ENCODE results near the gene TRPM8.

The TRPM8 gene

DNA sequence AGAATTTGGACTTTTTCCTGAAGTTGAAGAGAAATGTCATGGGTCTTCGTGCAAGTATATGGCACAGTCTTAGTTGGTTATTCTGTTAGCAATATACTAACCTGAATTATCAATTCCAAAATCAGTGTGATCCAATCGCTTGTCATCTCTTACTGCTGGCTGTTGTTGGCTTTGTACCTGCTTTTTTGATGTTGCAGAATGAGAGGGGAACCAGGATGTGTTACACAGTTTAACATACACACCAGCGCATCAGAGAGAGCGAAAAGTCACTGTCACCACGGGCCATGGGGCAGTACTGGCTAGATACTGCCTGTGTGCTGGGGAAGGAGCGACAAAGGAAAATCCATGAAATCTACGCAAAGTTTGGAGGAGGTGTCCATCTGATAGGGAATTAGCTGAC is 74.0 kb downstream of the TRPM8 start:
- H3K27me3 ChIP-seq (ENCODE audit: insufficient read depth, low read length) = no peaks in the 10 kb centered on the region
- H3K27ac ChIP-seq (ENCODE audit: low read depth, low read length, poor library complexity, severe bottlenecking) = no peak overlapping the region
- no peak overlapping the region for H3K4me2 ChIP-seq (ENCODE audit: low read length)
- no peaks in the 10 kb centered on the region for H3K79me2 ChIP-seq (ENCODE audit: insufficient read depth, low read length)
- H3K4me3 ChIP-seq (ENCODE audit: low read depth, low read length, poor library complexity, severe bottlenecking) = no peak overlapping the region
- no peaks in the 10 kb centered on the region for H3K4me1 ChIP-seq (ENCODE audit: insufficient read depth, low read length, severe bottlenecking)
- no peak for TF ChIP-seq CTCF (IDR thresholded peaks at IDR 0.05; ENCODE audit: low read length)
- TF ChIP-seq EZH2 (IDR thresholded peaks at IDR 0.05; ENCODE audit: borderline replicate concordance, low read length) = no peak
- no peaks in the 10 kb centered on the region for H3K36me3 ChIP-seq (ENCODE audit: insufficient read depth, low read length)
- no peaks in the 10 kb centered on the region for H3K9me3 ChIP-seq (ENCODE audit: low read length)
- H3K9me2 ChIP-seq (ENCODE audit: low read depth, low read length) = no peaks in the 10 kb centered on the region
- H3K9ac ChIP-seq (ENCODE audit: low read length) = no peak overlapping the region
- no peaks in the 10 kb centered on the region for H4K20me1 ChIP-seq (ENCODE audit: insufficient read depth, low read length)
- no peaks in the 10 kb centered on the region for H3F3A ChIP-seq (ENCODE audit: insufficient read depth, low read length)
- H2AFZ ChIP-seq (ENCODE audit: low read length) = no peak overlapping the region

- H2AFZ ChIP-seq (ENCODE audit: low read length) = no peak overlapping the region
- H3K9me3 ChIP-seq (ENCODE audit: low read length) = no peaks in the 10 kb centered on the region
- H3K27me3 ChIP-seq (ENCODE audit: insufficient read depth, low read length) = no peaks in the 10 kb centered on the region
- H3K4me1 ChIP-seq (ENCODE audit: insufficient read depth, low read length, severe bottlenecking) = no peaks in the 10 kb centered on the region
- H3F3A ChIP-seq (ENCODE audit: insufficient read depth, low read length) = no peaks in the 10 kb centered on the region
- TF ChIP-seq CTCF (IDR thresholded peaks at IDR 0.05; ENCODE audit: low read length) (no peak), EZH2 (IDR thresholded peaks at IDR 0.05; ENCODE audit: borderline replicate concordance, low read length) (no peak)
- no peaks in the 10 kb centered on the region for H3K36me3 ChIP-seq (ENCODE audit: insufficient read depth, low read length)
- H3K27ac ChIP-seq (ENCODE audit: low read depth, low read length, poor library complexity, severe bottlenecking) = no peak overlapping the region
- H3K4me2 ChIP-seq (ENCODE audit: low read length) = no peak overlapping the region
- no peak overlapping the region for H3K4me3 ChIP-seq (ENCODE audit: low read depth, low read length, poor library complexity, severe bottlenecking)
- H4K20me1 ChIP-seq (ENCODE audit: insufficient read depth, low read length) = no peaks in the 10 kb centered on the region
- H3K9ac ChIP-seq (ENCODE audit: low read length) = no peak overlapping the region
- no peaks in the 10 kb centered on the region for H3K79me2 ChIP-seq (ENCODE audit: insufficient read depth, low read length)
- H3K9me2 ChIP-seq (ENCODE audit: low read depth, low read length) = no peaks in the 10 kb centered on the region
These were observed 75.5 kb downstream of the TRPM8 start for GRCh38 chr2:233992513-233993217.

GRCh38 chr2:233993461-233993860 is 76.3 kb downstream of the TRPM8 start:
- TF ChIP-seq EZH2 (IDR thresholded peaks at IDR 0.05; ENCODE audit: borderline replicate concordance, low read length) = no peak
- TF ChIP-seq CTCF (IDR thresholded peaks at IDR 0.05; ENCODE audit: low read length) = no peak
- no peaks in the 10 kb centered on the region for H3F3A ChIP-seq (ENCODE audit: insufficient read depth, low read length)

More at GRCh38 chr2:233993461-233993860, 76.3 kb downstream of the TRPM8 start:
- H3K4me3 ChIP-seq (ENCODE audit: low read depth, low read length, poor library complexity, severe bottlenecking) = no peak overlapping the region
- no peaks in the 10 kb centered on the region for H3K79me2 ChIP-seq (ENCODE audit: insufficient read depth, low read length)
- no peak overlapping the region for H3K9ac ChIP-seq (ENCODE audit: low read length)
- no peaks in the 10 kb centered on the region for H3K36me3 ChIP-seq (ENCODE audit: insufficient read depth, low read length)
- no peaks in the 10 kb centered on the region for H3K27me3 ChIP-seq (ENCODE audit: insufficient read depth, low read length)
- H3K4me1 ChIP-seq (ENCODE audit: insufficient read depth, low read length, severe bottlenecking) = no peaks in the 10 kb centered on the region
- H3K9me3 ChIP-seq (ENCODE audit: low read length) = no peaks in the 10 kb centered on the region
- H3K4me2 ChIP-seq (ENCODE audit: low read length) = no peak overlapping the region
- no peaks in the 10 kb centered on the region for H3K9me2 ChIP-seq (ENCODE audit: low read depth, low read length)
- no peak overlapping the region for H3K27ac ChIP-seq (ENCODE audit: low read depth, low read length, poor library complexity, severe bottlenecking)
- no peak overlapping the region for H2AFZ ChIP-seq (ENCODE audit: low read length)
- H4K20me1 ChIP-seq (ENCODE audit: insufficient read depth, low read length) = no peaks in the 10 kb centered on the region
